ENCODE measurements around the gene RGS10.

GRCh38 chr10:119497243-119497642, 45.3 kb downstream of the RGS10 start:
- TF ChIP-seq CTCF (conservative IDR thresholded peaks at IDR 0.05) (no peak), EZH2 (IDR thresholded peaks at IDR 0.05; ENCODE audit: low read depth) (no peak)
